Upper lobe of right lung (tissue), 1 donor: ENCODE measurements around the gene SYT13. TPM values are rescaled to one million over a fixed set of nuclear protein-coding genes. Genes with fewer than 3 reads are reported as not detected.
"Not testable (repeated sequence)": the region's sequence is repeated elsewhere in the genome, so short reads cannot be mapped to it uniquely, and the experiment has no call there.

Source experiments
- ATAC-seq: fragments of 200-7000 bp; cut with Tn5 transposase; one replicate; pipeline ENCODE4 v1.9.1; 2020; ENCODE audit warnings: mild to moderate bottlenecking, moderate library complexity
- DNase-seq: peaks from one replicate; pipeline ENCODE4 v3.0.0-alpha.2; 2020
- H3K27ac ChIP-seq: fragments of 200-600 bp; one replicate; pipeline ENCODE4 v1.8.0; 2022
- H3K27me3 ChIP-seq: fragments of 200-600 bp; one replicate; pipeline ENCODE4 v1.8.0; 2022; ENCODE audit warnings: mild to moderate bottlenecking
- H3K36me3 ChIP-seq: fragments of 200-600 bp; one replicate; pipeline ENCODE4 v1.8.0; 2022
- H3K4me1 ChIP-seq: fragments of 200-600 bp; one replicate; pipeline ENCODE4 v1.8.0; 2022
- H3K4me3 ChIP-seq: fragments of 200-600 bp; one replicate; pipeline ENCODE4 v1.8.0; 2022; ENCODE audit warnings: mild to moderate bottlenecking
- H3K9me3 ChIP-seq: fragments of 200-600 bp; one replicate; pipeline ENCODE4 v1.8.0; 2022
- CTCF ChIP-seq: fragments of 200-600 bp; IDR thresholded peaks from one replicate; pipeline ENCODE4 v1.8.0; 2022; ENCODE audit warnings: antibody characterized with exemption
- intact Hi-C: fragments of 100-400 bp; cut with DNase I; formaldehyde crosslinking; loops from one replicate; pipeline ENCODE4 v1.11.0; 2022
- total RNA-seq: library from RNA; stranded (reverse); fragmentation: NEBNext Ultra II Directional; extraction: Animal tissue kit (Norgen Biotek cat#: 25700); gene quantifications from one replicate; pipeline ENCODE4 v1.2.1, GENCODE V29; 2021
- donor health status: DM: no; HTN: yes; CAD: no; lungs with severe emphysema.

Gene SYT13
- total RNA-seq, 1 donor from 2014 or later: not detected

DNA sequence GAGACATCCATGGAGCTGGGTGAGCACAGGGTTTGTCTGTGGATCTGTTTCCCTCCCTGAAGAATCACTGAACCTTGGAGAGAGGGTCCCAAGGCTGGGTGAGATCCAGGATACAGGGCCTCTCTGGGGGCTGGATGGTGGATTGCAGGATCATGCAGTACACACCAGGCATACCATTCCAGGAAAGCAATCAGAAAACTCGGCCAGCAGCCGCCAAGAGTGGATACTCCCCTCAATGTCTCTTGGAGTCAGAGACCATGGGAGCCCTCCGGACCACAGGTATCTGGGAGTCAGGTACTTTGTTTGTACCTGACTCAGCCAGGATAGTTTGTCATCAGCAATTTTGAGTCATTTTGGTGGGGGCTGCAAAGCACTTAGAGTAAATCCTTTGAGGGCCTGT is 14.6 kb upstream of the SYT13 start:
- Histone ChIP-seq H3K4me3 (no peak overlapping the region), H3K9me3 (no peaks in the 10 kb centered on the region), H3K4me1 (no peaks in the 10 kb centered on the region), H3K27ac (no peak overlapping the region), H3K27me3 (no peaks in the 10 kb centered on the region), H3K36me3 (no peaks in the 10 kb centered on the region)
- DNase-seq (no peak), ATAC-seq (no peak)
- TF ChIP-seq CTCF: no peak
- intact Hi-C loops: no loop called here

GRCh38 chr11:45298718-45299117 is 12.6 kb upstream of the SYT13 start:
- intact Hi-C loops: loop anchor here (10.0 kb wide), 1 partner anchor 364 kb away; no protein-coding TSS in a partner anchor
- no peaks in the 10 kb centered on the region for H3K36me3 ChIP-seq
- DNase-seq (no peak), ATAC-seq (no peak)
- H3K27ac ChIP-seq: no peak overlapping the region
- no peak for TF ChIP-seq CTCF
- no peaks in the 10 kb centered on the region for H3K9me3 ChIP-seq
- no peaks in the 10 kb centered on the region for H3K27me3 ChIP-seq
- no peaks in the 10 kb centered on the region for H3K4me1 ChIP-seq
- no peak overlapping the region for H3K4me3 ChIP-seq

GRCh38 chr11:45296075-45296474 is 9.9 kb upstream of the SYT13 start:
- ATAC-seq: no peak

GRCh38 chr11:45294499-45294898 is 8.4 kb upstream of the SYT13 start:
- DNase-seq (no peak), ATAC-seq (peak; percentile 15)
- TF ChIP-seq CTCF: no peak
- intact Hi-C loops: loop anchor here (5.0 to 10.0 kb wide), 2 partner anchors 182 to 360 kb away; no protein-coding TSS in a partner anchor
- Histone ChIP-seq H3K36me3 (no peaks in the 10 kb centered on the region), H3K27ac (no peak overlapping the region), H3K4me1 (no peaks in the 10 kb centered on the region), H3K9me3 (no peaks in the 10 kb centered on the region), H3K27me3 (no peaks in the 10 kb centered on the region), H3K4me3 (no peak overlapping the region)

More at GRCh38 chr11:45296075-45296474, 9.9 kb upstream of the SYT13 start:
- Histone ChIP-seq H3K4me1 (no peaks in the 10 kb centered on the region), H3K27me3 (no peaks in the 10 kb centered on the region), H3K4me3 (no peak overlapping the region), H3K9me3 (no peaks in the 10 kb centered on the region), H3K36me3 (no peaks in the 10 kb centered on the region), H3K27ac (no peak overlapping the region)
- DNase-seq: no peak
- no peak for TF ChIP-seq CTCF
- intact Hi-C loops: loop anchor here (10.0 kb wide), 1 partner anchor 361 kb away; no protein-coding TSS in a partner anchor

- H3K9me3 ChIP-seq, H3K4me3 ChIP-seq, H3K36me3 ChIP-seq, H3K27me3 ChIP-seq, H3K4me1 ChIP-seq, H3K27ac ChIP-seq: not testable (repeated sequence)
- ATAC-seq (peak; percentile 92), DNase-seq (peak; percentile 71)
- intact Hi-C loops: loop anchor here (5.0 to 10.0 kb wide), 2 partner anchors 181 to 359 kb away; no protein-coding TSS in a partner anchor
- peak; percentile 64 for TF ChIP-seq CTCF
Measured at GRCh38 chr11:45293566-45294192, 7.5 kb upstream of the SYT13 start.
